Ascending aorta (tissue), 2 donors: Measurements from ENCODE around the gene TRPM3. TPM values are rescaled to one million over a fixed set of nuclear protein-coding genes. Genes with fewer than 3 reads are reported as not detected.

Experiments used
- DNase-seq, 2 donors: peaks; one replicate each; pipeline ENCODE4 v3.0.0-alpha.2; 2019; ENCODE audit warnings: low spot score in 2 of 2
- H3K27ac ChIP-seq, 2 donors: fragments of 200-600 bp; sonication (generic); one replicate each; pipeline ENCODE4 v1.5.1; 2016 to 2017; ENCODE audit warnings: mild to moderate bottlenecking in 1 of 2
- H3K27me3 ChIP-seq: fragments of 200-600 bp; sonication (generic); one replicate; pipeline ENCODE4 v1.5.1; 2017
- H3K36me3 ChIP-seq, 2 donors: fragments of 200-600 bp; sonication (generic); one replicate each; pipeline ENCODE4 v1.5.1; 2016
- H3K4me1 ChIP-seq, 2 donors: fragments of 200-600 bp; sonication (generic); one replicate each; pipeline ENCODE4 v1.5.1; 2016 to 2017; ENCODE audit warnings: mild to moderate bottlenecking in 1 of 2
- H3K4me3 ChIP-seq, 2 donors: fragments of 200-600 bp; sonication (generic); one replicate each; pipeline ENCODE4 v1.5.1; 2016 to 2017; ENCODE audit warnings: mild to moderate bottlenecking in 1 of 2
- H3K9me3 ChIP-seq, 2 donors: fragments of 200-600 bp; sonication (generic); one replicate each; pipeline ENCODE4 v1.5.1; 2016
- intact Hi-C: fragments of 100-400 bp; cut with DNase I; formaldehyde crosslinking; loops from one replicate; pipeline ENCODE4 v1.15.1; 2023
- total RNA-seq: library from RNA; depleted of rRNA; stranded (reverse); fragments of >200 nt; gene quantifications from one replicate; pipeline ENCODE4 v1.1.0, GENCODE V29; 2016
- TF ChIP-seq, protein P1 (sequence below), 3 experiments: fragments of 200-600 bp in 2 of 3; fragments of 450-650 bp in 1 of 3; sonication (generic) in 2 of 3; IDR thresholded peaks; one replicate each; pipeline ENCODE4 v1.5.1; 2016 to 2019; ENCODE audit warnings: antibody characterized with exemption in 3 of 3, mild to moderate bottlenecking in 1 of 3, moderate library complexity in 1 of 3

The TRPM3 gene
- total RNA-seq, 1 donor from 2014 or later: 3.3 TPM

- intact Hi-C loops: no loop called here
- TF ChIP-seq, protein P1, sequence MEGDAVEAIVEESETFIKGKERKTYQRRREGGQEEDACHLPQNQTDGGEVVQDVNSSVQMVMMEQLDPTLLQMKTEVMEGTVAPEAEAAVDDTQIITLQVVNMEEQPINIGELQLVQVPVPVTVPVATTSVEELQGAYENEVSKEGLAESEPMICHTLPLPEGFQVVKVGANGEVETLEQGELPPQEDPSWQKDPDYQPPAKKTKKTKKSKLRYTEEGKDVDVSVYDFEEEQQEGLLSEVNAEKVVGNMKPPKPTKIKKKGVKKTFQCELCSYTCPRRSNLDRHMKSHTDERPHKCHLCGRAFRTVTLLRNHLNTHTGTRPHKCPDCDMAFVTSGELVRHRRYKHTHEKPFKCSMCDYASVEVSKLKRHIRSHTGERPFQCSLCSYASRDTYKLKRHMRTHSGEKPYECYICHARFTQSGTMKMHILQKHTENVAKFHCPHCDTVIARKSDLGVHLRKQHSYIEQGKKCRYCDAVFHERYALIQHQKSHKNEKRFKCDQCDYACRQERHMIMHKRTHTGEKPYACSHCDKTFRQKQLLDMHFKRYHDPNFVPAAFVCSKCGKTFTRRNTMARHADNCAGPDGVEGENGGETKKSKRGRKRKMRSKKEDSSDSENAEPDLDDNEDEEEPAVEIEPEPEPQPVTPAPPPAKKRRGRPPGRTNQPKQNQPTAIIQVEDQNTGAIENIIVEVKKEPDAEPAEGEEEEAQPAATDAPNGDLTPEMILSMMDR (IDR thresholded peaks at IDR 0.05): no peak
- no peak overlapping the region for H3K4me3 ChIP-seq
- no peaks in the 10 kb centered on the region for H3K27me3 ChIP-seq
- no peaks in the 10 kb centered on the region for H3K9me3 ChIP-seq
- no peaks in the 10 kb centered on the region for H3K36me3 ChIP-seq
- H3K4me1 ChIP-seq: no peaks in the 10 kb centered on the region
- DNase-seq: no peak
- no peak overlapping the region for H3K27ac ChIP-seq
Measured at GRCh38 chr9:70874451-70874850, 247.0 kb downstream of the TRPM3 start.

DNA sequence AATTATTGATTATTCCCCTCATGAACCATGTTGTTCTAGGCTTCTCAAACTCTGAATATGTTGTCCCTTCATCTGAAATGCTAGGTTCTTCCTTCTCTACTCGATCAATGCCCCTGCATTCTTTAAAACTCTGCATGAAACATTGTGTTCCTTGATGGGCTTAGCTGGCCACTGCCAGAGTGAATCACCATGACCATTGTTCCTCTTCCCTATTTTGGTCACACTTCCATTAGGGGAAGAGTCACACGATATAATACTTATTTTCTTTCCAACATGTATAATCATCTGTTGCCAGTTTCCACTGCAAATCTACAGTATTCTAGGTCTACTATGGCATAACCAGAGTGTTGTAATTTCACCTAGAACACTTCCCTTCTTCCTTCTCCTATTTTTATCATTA is 247.9 kb downstream of the TRPM3 start:
- no peaks in the 10 kb centered on the region for H3K27me3 ChIP-seq
- H3K4me1 ChIP-seq: no peaks in the 10 kb centered on the region
- no peaks in the 10 kb centered on the region for H3K36me3 ChIP-seq
- no peak for DNase-seq
- intact Hi-C loops: no loop called here
- no peak overlapping the region for H3K4me3 ChIP-seq
- TF ChIP-seq, protein P1 (IDR thresholded peaks at IDR 0.05): no peak
- no peak overlapping the region for H3K27ac ChIP-seq
- H3K9me3 ChIP-seq: no peaks in the 10 kb centered on the region

- Histone ChIP-seq H3K27ac (peak overlapping the region; percentile 70 to 80), H3K27me3 (no peaks in the 10 kb centered on the region), H3K36me3 (no peaks in the 10 kb centered on the region), H3K9me3 (no peaks in the 10 kb centered on the region), H3K4me1 (no peaks in the 10 kb centered on the region), H3K4me3 (peak overlapping the region; percentile 45 to 69)
- DNase-seq: peak in 1 of 2 donors; percentile 68
- TF ChIP-seq, protein P1 (IDR thresholded peaks at IDR 0.05): no peak
- intact Hi-C loops: no loop called here
Measured at GRCh38 chr9:70868661-70869652, 252.5 kb downstream of the TRPM3 start.

DNA sequence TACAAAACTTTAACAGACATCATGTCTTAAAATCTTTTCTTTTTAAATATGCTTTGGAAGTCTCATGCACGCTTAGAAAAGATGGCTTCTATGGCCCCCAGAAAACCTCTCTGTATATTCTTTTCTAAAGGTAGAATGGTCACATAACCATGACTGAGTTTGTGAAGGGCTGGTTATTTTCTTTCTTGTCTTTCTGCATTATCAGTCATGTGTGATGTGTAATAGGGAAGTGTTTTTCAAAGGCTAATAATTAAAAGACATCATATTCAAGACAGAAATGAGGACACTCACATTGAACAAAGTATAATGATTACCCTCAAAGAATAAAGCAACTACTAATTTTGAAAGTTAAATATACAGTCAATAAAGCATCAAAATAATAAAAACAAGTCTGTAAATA is 253.4 kb downstream of the TRPM3 start:
- Histone ChIP-seq H3K4me3 (peak overlapping the region in 1 of 2 donors; percentile 69), H3K36me3 (no peaks in the 10 kb centered on the region), H3K4me1 (no peaks in the 10 kb centered on the region), H3K9me3 (no peaks in the 10 kb centered on the region), H3K27ac (no peak overlapping the region), H3K27me3 (no peaks in the 10 kb centered on the region)
- DNase-seq: no peak
- TF ChIP-seq, protein P1 (IDR thresholded peaks at IDR 0.05): no peak
- intact Hi-C loops: no loop called here

DNA sequence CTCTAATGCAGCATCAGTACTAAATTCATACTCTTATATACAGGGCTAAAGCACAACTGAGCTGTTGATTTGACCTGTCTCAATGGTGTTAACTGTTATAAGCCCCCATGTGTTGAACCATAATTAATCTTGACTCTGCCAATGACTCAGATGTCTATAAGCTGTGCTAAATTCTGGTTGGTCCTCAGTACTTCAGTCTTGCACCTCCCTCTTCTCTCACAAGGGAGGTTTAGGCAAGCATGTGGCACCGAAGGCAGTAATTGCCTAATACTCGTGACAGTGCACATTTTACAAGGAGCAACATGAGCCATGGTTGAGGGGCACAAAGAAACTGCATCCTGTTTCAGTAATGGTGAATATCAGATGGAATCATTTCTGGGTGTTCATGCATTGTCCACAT is 255.9 kb downstream of the TRPM3 start:
- intact Hi-C loops: no loop called here
- no peak overlapping the region for H3K27ac ChIP-seq
- TF ChIP-seq, protein P1 (IDR thresholded peaks at IDR 0.05): no peak
- H3K36me3 ChIP-seq: peaks cover 0 to 2% of the 10 kb centered on the region in 2 donors
- DNase-seq: no peak
- H3K9me3 ChIP-seq: no peaks in the 10 kb centered on the region
- no peaks in the 10 kb centered on the region for H3K27me3 ChIP-seq
- no peaks in the 10 kb centered on the region for H3K4me1 ChIP-seq
- no peak overlapping the region for H3K4me3 ChIP-seq
